Mesodermal cell (in vitro differentiated cells): ENCODE data around the gene AGAP1.

Source experiments
- H3K27ac ChIP-seq: 2 replicates; pipeline ENCODE4 v1.7.0; 2013; ENCODE audit warnings: mild to moderate bottlenecking, low read depth, low read length, moderate library complexity; ENCODE audit not compliant: severe bottlenecking
- H3K36me3 ChIP-seq: 2 replicates; pipeline ENCODE4 v1.7.1; 2013; ENCODE audit warnings: mild to moderate bottlenecking, low read length, moderate library complexity; ENCODE audit not compliant: control insufficient read depth, insufficient read depth
- H3K4me1 ChIP-seq: one replicate; pipeline ENCODE4 v1.7.1; 2013; ENCODE audit warnings: mild to moderate bottlenecking, low read length; ENCODE audit not compliant: insufficient read depth, control insufficient read depth, poor library complexity, severe bottlenecking
- H3K4me3 ChIP-seq: 2 replicates; pipeline ENCODE4 v1.7.0; 2013; ENCODE audit warnings: low read length, control low read depth, mild to moderate bottlenecking; ENCODE audit not compliant: insufficient read depth, poor library complexity, severe bottlenecking; ENCODE audit errors: extremely low read depth
- H3K9me3 ChIP-seq: 2 replicates; pipeline ENCODE4 v1.7.1; 2013; ENCODE audit warnings: mild to moderate bottlenecking, low read length, moderate library complexity; ENCODE audit not compliant: control insufficient read depth
- WGBS, 2 experiments: methylation state at CpG; one replicate each; pipeline ENCODE4 v1.1.5; 2013; ENCODE audit warnings: missing lambda C conversion rate in 2 of 2; ENCODE audit not compliant: insufficient coverage in 2 of 2; 5-methylcytosine and 5-hydroxymethylcytosine counted together

Gene AGAP1

GRCh38 chr2:236073867-236074655 lies 580.2 kb downstream of the AGAP1 start:
- Histone ChIP-seq H3K4me3 (no peak overlapping the region), H3K9me3 (no peaks in the 10 kb centered on the region), H3K4me1 (no peaks in the 10 kb centered on the region), H3K36me3 (no peaks in the 10 kb centered on the region), H3K27ac (no peak overlapping the region)
- 75% methylated on average over 4 to 5 of the region's 8 CpGs for WGBS, 2 experiments

- no peaks in the 10 kb centered on the region for H3K4me1 ChIP-seq
- no peak overlapping the region for H3K27ac ChIP-seq
- no peaks in the 10 kb centered on the region for H3K36me3 ChIP-seq
- H3K9me3 ChIP-seq = no peaks in the 10 kb centered on the region
- WGBS, 2 experiments = 95 to 98% methylated on average over 7 to 8 of the region's 11 CpGs
- no peak overlapping the region for H3K4me3 ChIP-seq
Observed at GRCh38 chr2:236075802-236076201, 582.0 kb downstream of the AGAP1 start.

- Histone ChIP-seq H3K4me3 (no peak overlapping the region), H3K4me1 (peaks cover 4% of the 10 kb centered on the region), H3K36me3 (no peaks in the 10 kb centered on the region), H3K27ac (no peak overlapping the region), H3K9me3 (no peaks in the 10 kb centered on the region)
- WGBS, 2 experiments = 92 to 93% methylated on average over 12 to 13 of the region's 14 CpGs
Observed at GRCh38 chr2:236078297-236079255, 584.7 kb downstream of the AGAP1 start.

GRCh38 chr2:236080412-236080811 lies 586.6 kb downstream of the AGAP1 start:
- Histone ChIP-seq H3K36me3 (no peaks in the 10 kb centered on the region), H3K9me3 (no peaks in the 10 kb centered on the region), H3K27ac (no peak overlapping the region), H3K4me3 (no peak overlapping the region), H3K4me1 (peaks cover 7% of the 10 kb centered on the region)
- WGBS, 2 experiments = 86 to 100% methylated on average over 1 to 2 of the region's 3 CpGs

- Histone ChIP-seq H3K36me3 (no peaks in the 10 kb centered on the region), H3K4me3 (no peak overlapping the region), H3K4me1 (peaks cover 15% of the 10 kb centered on the region), H3K27ac (no peak overlapping the region), H3K9me3 (no peaks in the 10 kb centered on the region)
- WGBS, 2 experiments = 91 to 98% methylated on average over 4 to 7 of the region's 11 CpGs
Observed at GRCh38 chr2:236081171-236081570, 587.3 kb downstream of the AGAP1 start.

- Histone ChIP-seq H3K4me3 (no peak overlapping the region), H3K9me3 (no peaks in the 10 kb centered on the region), H3K27ac (no peak overlapping the region), H3K36me3 (no peaks in the 10 kb centered on the region), H3K4me1 (peaks cover 24% of the 10 kb centered on the region)
- 90 to 95% methylated on average over 7 of the region's 8 CpGs for WGBS, 2 experiments
Observed at GRCh38 chr2:236082061-236082460, 588.2 kb downstream of the AGAP1 start.

- WGBS, 2 experiments = 52 to 63% methylated on average over 2 to 6 of the region's 8 CpGs
- Histone ChIP-seq H3K9me3 (no peaks in the 10 kb centered on the region), H3K4me3 (no peak overlapping the region), H3K4me1 (peaks cover 33% of the 10 kb centered on the region), H3K36me3 (no peaks in the 10 kb centered on the region), H3K27ac (no peak overlapping the region)
Observed at GRCh38 chr2:236083934-236084333, 590.1 kb downstream of the AGAP1 start.

GRCh38 chr2:236085211-236085610 lies 591.4 kb downstream of the AGAP1 start:
- WGBS, 2 experiments = no CpG with 5 or more reads among the region's 2 CpGs
- Histone ChIP-seq H3K27ac (peak overlapping the region; percentile 25), H3K4me1 (peaks cover 33% of the 10 kb centered on the region)

GRCh38 chr2:236085647-236086046 lies 591.8 kb downstream of the AGAP1 start:
- Histone ChIP-seq H3K27ac (peak overlapping the region; percentile 25), H3K36me3 (no peaks in the 10 kb centered on the region), H3K4me3 (no peak overlapping the region), H3K9me3 (no peaks in the 10 kb centered on the region), H3K4me1 (peaks cover 33% of the 10 kb centered on the region)
- WGBS, 2 experiments = 33 to 48% methylated on average over 7 of the region's 7 CpGs

More at GRCh38 chr2:236085211-236085610, 591.4 kb downstream of the AGAP1 start:
- Histone ChIP-seq H3K9me3 (no peaks in the 10 kb centered on the region), H3K36me3 (no peaks in the 10 kb centered on the region), H3K4me3 (no peak overlapping the region)

- peaks cover 33% of the 10 kb centered on the region for H3K4me1 ChIP-seq
Observed at GRCh38 chr2:236086403-236086970, 592.6 kb downstream of the AGAP1 start.

More at GRCh38 chr2:236086403-236086970, 592.6 kb downstream of the AGAP1 start:
- Histone ChIP-seq H3K27ac (peak overlapping the region; percentile 66), H3K36me3 (no peaks in the 10 kb centered on the region), H3K9me3 (no peaks in the 10 kb centered on the region), H3K4me3 (no peak overlapping the region)
- 39 to 41% methylated on average over 3 of the region's 6 CpGs for WGBS, 2 experiments
